ENCODE data around the gene HCN2.
"Not testable (repeated sequence)": the region's sequence is repeated elsewhere in the genome, so short reads cannot be mapped to it uniquely, and the experiment has no call there.

Gene HCN2

DNA sequence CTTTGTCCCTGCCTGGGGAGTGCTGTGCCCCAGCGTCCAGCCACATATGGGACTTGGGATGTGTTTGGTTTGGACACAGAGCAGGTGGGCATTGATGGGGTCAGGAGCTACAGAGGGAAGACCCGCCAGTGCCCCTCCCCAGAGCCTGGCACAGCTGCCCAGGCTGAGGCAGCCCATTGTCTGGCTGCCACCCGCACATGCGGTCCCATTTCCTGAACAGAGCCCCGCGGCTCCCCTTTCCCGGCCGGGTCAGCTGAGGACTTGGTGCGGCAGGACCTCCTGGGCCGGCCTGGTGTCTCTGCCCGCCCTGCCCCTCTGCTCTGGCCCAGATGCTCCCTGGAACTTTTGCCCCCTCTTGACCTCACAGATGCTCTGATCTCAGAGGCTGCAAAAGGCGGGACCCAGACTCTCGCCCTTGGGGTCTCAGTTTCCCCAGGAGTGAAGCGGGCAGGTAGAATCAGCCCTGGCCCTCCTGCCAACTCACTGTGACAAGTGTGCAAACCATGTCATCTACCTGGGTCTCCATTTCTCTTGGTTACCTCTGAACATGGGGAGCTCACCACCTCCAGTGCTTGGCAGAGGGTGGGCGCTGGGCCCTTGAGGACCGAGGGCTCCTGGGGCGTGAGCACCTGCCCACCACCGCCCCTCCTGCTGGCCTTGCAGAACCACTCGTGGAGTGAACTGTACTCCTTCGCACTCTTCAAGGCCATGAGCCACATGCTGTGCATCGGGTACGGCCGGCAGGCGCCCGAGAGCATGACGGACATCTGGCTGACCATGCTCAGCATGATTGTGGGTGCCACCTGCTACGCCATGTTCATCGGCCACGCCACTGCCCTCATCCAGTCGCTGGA is 17.8 kb downstream of the HCN2 start:
- no peak for DNase-seq

DNA sequence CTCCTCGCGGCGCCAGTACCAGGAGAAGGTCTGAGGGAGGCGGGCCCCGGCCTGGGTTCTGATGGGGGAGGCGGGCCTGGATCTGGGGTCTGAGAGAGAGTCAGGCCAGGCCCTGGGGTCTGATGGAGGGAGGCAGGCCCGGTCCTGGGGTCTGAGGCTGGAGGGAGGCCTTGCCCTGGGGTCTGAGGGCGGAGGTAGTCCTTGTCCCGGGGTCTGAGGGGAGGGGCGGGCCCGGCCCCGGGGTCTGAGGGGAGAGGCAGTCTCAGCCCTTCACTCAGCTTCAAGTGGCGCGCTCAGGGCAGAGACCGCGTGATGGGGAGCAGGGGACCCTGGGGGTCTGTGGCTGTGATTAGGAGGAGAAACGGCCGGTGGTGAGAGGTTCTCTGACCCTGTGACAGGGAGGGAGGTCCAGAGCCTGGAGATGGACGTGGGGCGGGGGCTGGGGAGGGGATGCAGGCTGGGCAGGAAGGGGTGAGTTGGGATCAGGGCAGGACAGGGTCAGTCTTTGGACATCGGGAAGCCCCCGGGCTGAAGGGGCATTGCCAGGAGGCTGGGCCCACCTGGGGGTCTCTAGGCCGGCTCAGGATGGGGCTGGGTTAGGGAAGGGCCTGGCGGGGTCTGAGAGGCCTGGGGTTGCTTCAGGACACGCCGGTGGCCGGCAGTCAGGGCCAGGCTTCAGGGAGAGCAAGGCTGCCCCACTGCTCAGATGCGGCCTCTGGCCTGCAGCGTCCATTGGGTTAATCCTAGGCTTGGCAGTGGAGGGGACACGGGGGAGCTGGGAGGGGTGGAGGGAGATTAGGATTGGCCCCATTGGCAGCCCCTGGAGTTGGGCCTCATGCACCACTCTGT is 18.7 kb downstream of the HCN2 start:
- no peak for DNase-seq

DNA sequence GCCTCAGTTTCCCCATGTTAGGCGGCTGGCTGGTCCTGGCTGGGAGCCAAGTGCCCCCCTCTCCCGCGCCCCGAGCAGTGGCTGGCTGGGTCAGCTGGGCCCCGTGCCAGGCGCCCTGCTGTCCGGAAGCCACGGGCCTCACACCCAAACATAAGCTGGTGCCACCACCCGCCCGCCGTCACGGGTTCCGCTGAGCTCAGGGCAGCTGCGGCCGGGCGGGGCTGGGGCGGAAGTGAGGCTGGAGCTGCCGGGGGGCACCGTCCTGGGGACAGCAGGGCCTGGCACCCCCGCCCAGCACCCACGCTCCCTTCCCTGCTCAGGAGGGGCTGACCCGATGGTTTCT is 19.3 kb downstream of the HCN2 start:
- DNase-seq: no peak

DNA sequence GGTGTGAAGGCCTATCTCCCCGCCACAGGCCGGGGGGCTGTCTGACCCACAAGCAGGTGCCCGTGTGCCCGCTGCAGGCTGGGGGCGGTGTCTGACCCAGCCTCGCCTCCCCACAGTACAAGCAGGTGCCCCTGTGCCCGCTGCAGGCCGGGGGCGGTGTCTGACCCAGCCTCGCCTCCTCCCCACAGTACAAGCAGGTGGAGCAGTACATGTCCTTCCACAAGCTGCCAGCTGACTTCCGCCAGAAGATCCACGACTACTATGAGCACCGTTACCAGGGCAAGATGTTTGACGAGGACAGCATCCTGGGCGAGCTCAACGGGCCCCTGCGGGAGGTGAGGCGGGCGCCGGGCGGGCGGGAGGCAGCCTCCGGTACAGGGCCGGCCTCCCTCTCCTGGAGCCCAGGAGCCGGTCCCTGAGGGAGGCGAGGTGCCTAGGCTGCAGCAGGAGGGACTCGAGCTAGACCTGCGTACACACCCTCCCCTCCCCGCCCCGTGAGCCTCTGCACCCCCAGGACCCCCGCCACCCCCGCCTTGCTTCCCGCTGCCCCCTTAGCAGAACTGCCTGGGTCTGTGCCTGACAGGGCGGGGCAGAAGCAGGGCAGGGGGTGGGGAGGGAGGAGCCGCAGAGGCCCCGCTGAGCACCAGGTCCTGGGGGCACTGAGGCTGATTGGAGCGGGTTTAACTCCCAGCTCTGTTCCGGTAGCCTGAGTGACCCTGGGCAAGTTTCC is 20.6 kb downstream of the HCN2 start:
- no peak for DNase-seq

DNA sequence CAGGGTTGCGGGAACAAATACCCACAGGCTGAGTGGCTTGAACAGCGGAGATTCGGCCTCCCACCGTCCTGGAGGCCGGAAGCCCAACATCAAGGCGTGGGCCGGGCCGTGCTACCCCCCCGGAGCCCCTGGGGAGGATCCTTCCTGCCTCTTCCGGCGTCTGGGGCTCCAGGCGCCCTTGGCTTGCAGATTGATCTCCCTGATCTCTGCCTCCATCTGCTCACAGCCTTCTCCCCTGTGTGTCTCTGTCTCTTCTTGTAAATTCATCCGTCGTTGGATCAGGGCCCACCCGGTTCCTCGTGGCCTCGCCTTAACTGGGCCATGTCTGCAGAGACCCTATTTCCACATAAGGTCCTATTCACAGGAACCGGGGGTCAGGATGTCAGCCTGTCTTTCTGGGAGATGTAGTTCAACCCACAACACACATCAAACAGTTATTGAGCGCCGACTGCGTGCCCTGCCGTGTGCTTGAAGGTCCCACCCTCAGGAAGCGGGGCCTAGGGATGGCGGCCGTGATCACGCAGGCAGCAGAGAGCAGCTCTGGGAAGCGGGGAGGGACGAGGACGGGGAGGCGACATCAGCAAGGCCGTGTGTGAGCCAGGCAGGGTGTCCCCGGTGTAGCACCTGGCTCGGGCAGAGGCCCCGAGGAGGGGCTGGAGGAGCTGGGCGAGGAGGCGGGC is 21.3 kb downstream of the HCN2 start:
- no peak for DNase-seq

DNA sequence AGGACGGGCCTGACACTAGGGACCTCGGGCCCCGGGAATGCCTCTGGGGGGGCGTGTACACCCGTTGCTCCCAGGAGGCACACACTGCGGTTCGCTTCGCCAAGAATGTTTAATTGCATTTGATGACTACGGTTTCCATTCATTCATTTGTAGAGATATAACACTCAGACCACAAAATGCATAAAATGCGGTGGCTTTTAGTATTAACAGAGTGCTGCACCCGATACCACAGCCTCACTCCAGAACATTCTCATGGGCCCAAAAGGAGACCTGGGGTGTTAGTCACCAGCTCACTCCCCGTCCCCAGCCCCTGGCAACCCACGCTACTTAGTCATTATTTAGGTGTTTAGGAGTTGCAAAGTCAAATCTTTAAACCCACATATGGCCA is 21.8 kb downstream of the HCN2 start:
- no peak for DNase-seq

DNA sequence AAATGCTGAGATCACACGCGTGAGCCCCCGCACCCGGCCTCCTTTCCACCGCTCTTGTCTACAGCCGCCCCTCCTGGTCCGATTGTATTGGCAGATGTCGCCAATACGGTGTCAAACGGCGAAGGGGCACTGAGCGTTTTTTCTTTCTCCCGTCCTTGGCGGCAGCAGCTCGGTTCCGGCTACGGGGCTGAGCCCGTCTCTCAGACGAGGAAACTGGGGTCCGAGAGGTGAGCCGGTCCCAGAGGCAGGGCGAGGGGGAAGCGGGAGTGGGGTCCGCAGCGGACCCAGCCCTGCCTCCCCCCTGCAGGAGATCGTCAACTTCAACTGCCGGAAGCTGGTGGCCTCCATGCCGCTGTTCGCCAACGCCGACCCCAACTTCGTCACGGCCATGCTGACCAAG is 23.3 kb downstream of the HCN2 start:
- DNase-seq: no peak

DNA sequence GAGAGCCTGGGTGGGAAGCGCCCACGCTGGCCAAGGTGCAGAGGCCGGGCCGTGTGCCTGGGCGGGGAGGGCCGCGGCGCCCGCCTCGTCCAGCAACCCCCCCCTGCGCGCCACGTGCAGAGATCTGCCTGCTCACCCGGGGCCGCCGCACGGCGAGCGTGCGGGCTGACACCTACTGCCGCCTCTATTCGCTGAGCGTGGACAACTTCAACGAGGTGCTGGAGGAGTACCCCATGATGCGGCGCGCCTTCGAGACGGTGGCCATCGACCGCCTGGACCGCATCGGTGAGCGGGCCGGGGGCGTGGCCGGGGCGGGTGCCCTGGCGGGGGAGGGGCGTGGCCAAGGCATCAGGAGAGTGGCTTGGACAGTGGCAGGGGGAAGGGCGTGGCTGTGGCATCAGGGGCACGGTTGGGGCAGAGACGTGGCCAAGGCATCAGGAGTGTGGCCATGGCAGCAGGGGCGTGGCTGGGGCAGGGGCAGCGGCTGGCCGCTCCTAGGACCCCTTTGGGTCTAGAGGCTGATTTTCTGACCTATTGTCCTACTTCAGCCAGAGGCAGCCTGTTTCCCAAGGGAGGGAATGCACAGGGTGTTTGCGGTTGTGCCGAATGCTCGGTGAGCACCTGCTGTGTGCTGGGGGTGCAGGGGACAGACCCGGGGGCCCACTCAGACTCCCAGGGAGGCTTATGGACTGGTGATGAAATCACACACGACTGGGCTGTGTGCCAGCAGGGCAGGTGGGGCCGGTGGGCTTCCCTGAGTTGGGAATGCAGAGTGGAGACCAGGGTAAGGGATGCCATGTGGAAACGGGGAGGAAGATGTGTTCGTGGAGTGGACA is 24.3 kb downstream of the HCN2 start:
- no peak for DNase-seq

DNA sequence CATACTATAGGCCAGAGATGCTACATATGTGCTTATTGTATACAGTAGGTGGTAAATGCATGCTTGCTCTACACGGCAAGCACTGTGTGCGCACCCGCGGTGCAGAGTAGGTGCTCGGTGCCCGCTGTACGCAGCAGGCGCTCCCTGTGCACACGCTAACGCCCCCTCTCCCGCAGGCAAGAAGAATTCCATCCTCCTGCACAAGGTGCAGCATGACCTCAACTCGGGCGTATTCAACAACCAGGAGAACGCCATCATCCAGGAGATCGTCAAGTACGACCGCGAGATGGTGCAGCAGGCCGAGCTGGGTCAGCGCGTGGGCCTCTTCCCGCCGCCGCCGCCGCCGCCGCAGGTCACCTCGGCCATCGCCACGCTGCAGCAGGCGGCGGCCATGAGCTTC is 25.9 kb downstream of the HCN2 start:
- no peak for DNase-seq

DNA sequence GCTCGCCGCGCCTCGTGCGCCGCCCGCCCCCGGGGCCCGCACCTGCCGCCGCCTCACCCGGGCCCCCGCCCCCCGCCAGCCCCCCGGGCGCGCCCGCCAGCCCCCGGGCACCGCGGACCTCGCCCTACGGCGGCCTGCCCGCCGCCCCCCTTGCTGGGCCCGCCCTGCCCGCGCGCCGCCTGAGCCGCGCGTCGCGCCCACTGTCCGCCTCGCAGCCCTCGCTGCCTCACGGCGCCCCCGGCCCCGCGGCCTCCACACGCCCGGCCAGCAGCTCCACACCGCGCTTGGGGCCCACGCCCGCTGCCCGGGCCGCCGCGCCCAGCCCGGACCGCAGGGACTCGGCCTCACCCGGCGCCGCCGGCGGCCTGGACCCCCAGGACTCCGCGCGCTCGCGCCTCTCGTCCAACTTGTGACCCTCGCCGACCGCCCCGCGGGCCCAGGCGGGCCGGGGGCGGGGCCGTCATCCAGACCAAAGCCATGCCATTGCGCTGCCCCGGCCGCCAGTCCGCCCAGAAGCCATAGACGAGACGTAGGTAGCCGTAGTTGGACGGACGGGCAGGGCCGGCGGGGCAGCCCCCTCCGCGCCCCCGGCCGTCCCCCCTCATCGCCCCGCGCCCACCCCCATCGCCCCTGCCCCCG is 26.5 kb downstream of the HCN2 start:
- no peak for DNase-seq

DNA sequence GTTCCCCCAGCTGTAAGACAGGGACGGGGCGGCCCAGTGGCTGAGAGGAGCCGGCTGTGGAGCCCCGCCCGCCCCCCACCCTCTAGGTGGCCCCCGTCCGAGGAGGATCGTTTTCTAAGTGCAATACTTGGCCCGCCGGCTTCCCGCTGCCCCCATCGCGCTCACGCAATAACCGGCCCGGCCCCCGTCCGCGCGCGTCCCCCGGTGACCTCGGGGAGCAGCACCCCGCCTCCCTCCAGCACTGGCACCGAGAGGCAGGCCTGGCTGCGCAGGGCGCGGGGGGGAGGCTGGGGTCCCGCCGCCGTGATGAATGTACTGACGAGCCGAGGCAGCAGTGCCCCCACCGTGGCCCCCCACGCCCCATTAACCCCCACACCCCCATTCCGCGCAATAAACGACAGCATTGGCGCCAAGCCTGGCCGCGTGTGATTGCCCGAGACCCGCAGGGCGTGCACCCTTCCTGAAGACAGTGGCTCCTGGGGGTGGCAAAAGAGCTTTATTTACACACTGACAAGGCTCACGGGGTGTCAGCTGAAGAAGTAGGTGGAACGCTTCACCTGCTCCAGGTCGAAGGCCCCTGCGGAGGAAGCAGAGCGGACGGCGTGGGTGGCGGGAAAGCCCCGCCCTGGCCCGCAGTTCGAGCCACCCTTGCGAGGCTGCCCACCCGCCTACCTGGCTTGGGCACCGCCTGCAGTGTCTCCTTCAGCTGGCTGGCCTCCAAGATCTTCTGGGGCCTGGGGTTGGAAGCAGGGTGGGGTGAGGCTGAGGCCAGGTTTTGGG is 27.3 kb downstream of the HCN2 start:
- no peak for DNase-seq

DNA sequence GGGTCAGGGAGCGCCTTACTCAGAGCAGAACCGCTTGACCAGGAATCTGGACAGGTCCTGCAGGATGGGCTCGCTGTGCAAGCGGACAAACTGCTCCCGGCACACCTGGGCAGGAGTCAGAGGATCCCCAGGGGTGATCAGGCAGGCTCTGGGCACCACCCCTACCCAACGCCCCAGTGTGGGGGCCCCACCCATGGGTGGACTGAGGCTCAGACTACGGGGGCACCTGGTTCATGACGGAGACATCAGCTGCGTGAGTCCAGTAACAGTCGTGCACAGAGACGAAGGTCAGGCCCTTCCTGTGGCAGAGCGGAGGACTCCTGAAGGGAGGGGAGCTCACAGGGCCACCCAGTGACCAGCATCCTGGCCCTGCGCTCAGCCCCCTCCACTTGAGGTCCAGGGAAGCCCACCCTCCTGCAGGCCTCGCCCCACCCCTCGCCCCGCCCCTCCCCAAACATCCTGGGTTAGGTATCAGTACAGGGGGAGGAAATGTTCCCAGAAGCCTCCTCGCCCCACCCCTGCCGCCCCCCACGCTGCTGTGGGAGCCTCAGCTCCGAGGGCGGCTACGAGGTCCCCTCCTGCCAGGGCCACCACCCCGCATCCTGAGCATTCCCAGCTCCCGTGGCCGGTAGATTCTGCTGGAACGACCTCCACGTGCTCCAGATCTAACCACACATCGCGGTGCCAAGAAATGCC is 28.0 kb downstream of the HCN2 start:
- no peak for DNase-seq

DNA sequence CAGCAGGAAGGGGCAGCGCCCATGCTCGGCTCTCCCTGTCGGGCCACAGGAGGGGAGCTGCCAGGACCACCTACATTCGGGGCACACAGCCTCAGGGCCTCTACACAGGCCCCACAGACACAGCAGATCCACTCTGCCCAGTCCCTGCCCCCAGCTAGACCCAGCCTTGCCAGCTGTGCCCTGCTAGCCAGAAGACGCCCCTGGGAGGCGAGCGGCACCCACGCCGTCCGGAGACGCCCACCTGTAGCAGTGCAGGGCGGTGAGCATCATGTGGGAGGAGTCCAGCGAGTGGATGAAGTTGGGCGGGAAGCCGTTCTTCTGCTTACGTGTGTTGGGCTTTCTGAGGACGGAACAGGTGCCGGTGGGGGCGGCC is 28.6 kb downstream of the HCN2 start:
- DNase-seq: no peak

DNA sequence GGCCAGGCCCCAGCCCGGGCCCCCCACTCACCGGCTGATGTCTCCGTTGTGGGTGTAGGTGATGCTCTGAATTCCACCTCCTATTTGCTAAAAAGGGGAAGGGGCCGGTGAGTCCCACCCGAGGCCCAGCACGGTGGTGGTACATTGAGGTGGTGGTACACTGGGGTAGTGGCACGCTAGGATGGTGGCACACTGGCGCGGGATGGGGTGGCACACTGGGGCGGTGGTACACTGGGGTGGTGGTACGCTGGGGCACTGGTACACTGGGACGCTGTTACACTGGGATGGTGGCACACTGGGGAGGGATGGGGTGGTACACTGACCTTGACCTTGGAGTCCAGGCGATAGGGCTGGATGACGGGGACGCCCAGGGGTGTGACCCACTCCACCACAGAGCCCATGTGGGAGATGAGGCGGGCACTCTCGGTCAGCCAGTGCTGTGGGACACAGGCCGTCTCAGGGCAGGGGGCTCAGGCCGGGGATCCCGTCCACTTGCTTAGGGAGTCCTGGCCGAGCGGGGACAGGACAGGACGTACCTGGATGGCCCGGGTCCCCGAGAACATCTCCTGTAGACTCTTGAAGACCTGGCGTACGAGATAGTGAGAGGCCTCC is 29.1 kb downstream of the HCN2 start:
- DNase-seq: no peak

DNA sequence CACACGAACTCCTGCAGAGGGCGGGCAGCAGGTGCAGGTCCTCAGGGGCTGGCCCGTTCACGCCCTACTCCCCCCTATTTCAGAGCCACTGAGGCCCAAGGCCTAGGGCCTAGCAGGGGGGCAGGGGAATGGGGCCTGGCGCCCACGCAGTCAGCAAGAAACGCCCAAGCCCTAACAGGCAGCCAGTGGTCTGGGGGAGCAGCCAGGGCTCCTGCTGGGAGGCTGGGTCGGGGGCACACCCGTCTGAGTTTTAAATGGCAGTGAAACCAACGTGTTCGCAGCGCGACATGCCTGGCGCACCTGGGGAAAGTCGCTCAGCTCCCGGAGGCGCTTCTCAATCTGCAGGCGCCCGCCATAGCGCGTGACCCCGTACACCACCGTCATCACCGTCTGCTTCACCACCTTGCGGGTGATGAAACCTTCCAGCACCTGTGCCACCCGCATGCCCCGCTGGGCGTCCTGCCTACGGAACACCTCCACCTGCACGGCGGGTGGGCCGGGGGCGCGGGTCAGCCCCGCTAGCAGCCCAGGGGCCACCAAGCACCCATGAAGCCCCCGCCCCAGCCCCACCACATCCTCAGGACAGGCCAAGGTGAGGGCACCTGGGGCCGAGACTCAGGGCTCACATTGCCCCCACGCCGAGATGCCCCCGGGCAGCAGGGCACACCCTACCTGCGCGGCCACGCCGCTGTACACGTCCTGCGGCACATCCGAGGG is 29.8 kb downstream of the HCN2 start:
- DNase-seq: no peak

DNA sequence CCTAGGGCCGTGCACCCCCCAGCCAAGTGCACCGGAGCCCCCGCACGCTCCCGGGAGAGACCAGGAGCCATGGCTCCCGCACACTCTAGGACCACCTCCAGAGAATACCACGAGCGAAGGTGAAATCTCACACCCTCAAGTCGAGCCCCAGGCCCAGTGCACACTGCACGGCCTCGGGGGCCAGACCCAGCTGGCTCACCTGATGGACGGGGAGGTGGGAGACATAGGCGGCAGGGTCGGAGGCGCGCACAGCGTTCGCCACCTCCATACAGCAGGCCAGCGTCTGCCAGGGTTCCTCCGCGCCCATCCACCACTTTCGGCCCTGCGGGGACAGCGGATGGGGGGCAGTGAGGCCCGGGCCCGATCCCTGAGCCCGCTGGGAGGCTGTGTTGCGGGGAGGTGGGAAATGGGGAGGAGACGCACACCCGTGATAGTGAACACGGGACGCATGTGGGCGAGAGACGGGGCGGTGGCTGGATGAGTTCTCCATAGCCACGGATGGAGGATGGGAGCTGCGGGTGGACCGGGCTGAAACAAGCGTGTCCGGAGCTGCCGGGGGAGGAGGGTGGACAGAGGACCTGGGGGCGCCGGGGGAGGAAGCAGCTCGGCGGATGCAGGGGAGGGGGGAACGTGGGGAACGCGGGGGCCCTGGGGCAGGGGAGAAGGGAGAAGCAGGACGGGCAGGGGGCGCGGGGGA is 30.6 kb downstream of the HCN2 start:
- no peak for DNase-seq

DNA sequence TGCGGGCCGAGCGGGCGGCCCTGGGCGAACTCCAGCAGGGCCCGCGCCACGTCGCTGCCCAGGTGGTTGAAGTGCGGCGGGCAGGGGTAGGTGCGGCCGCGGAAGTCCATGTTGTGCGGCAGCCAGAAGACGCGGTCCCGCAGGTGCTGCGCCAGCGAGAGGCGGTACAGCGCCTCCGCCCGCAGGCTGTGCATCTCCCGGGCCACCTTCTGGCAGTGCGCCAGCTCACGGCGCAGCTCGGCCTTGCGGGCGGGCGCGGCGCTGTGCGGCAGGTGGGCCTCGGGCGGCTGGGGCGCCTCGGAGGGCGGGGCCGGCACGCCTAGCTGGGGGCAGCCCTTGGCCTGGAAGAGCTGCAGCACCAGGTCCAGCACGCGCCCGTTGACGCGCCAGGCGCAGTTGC is 31.5 kb downstream of the HCN2 start:
- DNase-seq: not testable (repeated sequence)

DNA sequence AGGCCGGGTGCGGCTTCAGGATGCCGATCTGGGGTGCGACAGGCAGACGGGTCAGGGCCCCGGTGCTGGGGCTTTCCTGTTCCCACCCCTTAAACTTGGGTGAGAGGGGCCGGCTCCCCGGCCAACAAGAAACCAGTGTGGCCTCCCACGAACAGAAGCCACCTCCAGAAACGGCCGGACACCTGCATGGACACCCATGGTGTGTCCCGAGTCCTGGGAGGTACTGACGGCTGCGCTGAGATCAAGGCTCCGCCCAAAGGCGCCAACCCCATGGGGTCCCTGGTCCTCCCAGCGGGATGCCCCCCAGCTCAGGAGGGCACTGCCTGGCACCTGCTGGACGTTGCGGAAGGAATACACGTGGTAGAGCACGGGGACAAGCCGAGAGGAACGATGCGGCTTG is 32.1 kb downstream of the HCN2 start:
- DNase-seq: no peak
